ENCODE measurements around the gene WWC1. TPM values are rescaled to one million over a fixed set of nuclear protein-coding genes. Genes with fewer than 3 reads are reported as not detected.

Gene WWC1
- total RNA-seq, 1 donor from 2014 or later: 2.4 TPM

- H3K9me3 Mint-ChIP-seq: no peaks in the 10 kb centered on the region
- no peak overlapping the region for H3K27ac Mint-ChIP-seq
- intact Hi-C loops (cut with micrococcal nuclease): no loop called here
- no peaks in the 10 kb centered on the region for H3K36me3 Mint-ChIP-seq (ENCODE audit: low read depth)
- peaks cover 29% of the 10 kb centered on the region for H3K27me3 Mint-ChIP-seq
- H3K4me3 Mint-ChIP-seq: no peak overlapping the region
- H3K4me1 Mint-ChIP-seq: peaks cover 8% of the 10 kb centered on the region
- no peak for DNase-seq
These were observed 1.6 kb downstream of the WWC1 start for GRCh38 chr5:168292786-168293696.

GRCh38 chr5:168295574-168296201 lies 4.2 kb downstream of the WWC1 start:
- peaks cover 22% of the 10 kb centered on the region for H3K27me3 Mint-ChIP-seq
- no peak for DNase-seq
- intact Hi-C loops (cut with micrococcal nuclease): no loop called here

GRCh38 chr5:168296682-168297081 lies 5.2 kb downstream of the WWC1 start:
- Mint-ChIP-seq H3K4me3 (no peak overlapping the region), H3K9me3 (no peaks in the 10 kb centered on the region), H3K36me3 (ENCODE audit: low read depth) (no peaks in the 10 kb centered on the region), H3K27me3 (peaks cover 16% of the 10 kb centered on the region), H3K27ac (no peak overlapping the region), H3K4me1 (no peaks in the 10 kb centered on the region)
- no peak for DNase-seq
- intact Hi-C loops (cut with micrococcal nuclease): no loop called here

More at GRCh38 chr5:168295574-168296201, 4.2 kb downstream of the WWC1 start:
- Mint-ChIP-seq H3K4me3 (no peak overlapping the region), H3K9me3 (no peaks in the 10 kb centered on the region), H3K27ac (no peak overlapping the region), H3K4me1 (peaks cover 2% of the 10 kb centered on the region), H3K36me3 (ENCODE audit: low read depth) (no peaks in the 10 kb centered on the region)

GRCh38 chr5:168298949-168299348 lies 7.5 kb downstream of the WWC1 start:
- no peak for DNase-seq
- peaks cover 3% of the 10 kb centered on the region for H3K27me3 Mint-ChIP-seq
- H3K4me1 Mint-ChIP-seq: no peaks in the 10 kb centered on the region
- no peaks in the 10 kb centered on the region for H3K36me3 Mint-ChIP-seq (ENCODE audit: low read depth)
- H3K4me3 Mint-ChIP-seq: no peak overlapping the region
- no peaks in the 10 kb centered on the region for H3K9me3 Mint-ChIP-seq
- no peak overlapping the region for H3K27ac Mint-ChIP-seq
- intact Hi-C loops (cut with micrococcal nuclease): no loop called here

- no peak for DNase-seq
- Mint-ChIP-seq H3K27me3 (no peaks in the 10 kb centered on the region), H3K27ac (no peak overlapping the region), H3K36me3 (ENCODE audit: low read depth) (no peaks in the 10 kb centered on the region), H3K9me3 (no peaks in the 10 kb centered on the region), H3K4me3 (no peak overlapping the region), H3K4me1 (no peaks in the 10 kb centered on the region)
- intact Hi-C loops (cut with micrococcal nuclease): no loop called here
These were observed 7.9 kb downstream of the WWC1 start for GRCh38 chr5:168299372-168299771.

GRCh38 chr5:168300326-168301182 lies 9.1 kb downstream of the WWC1 start:
- Mint-ChIP-seq H3K27ac (no peak overlapping the region), H3K9me3 (no peaks in the 10 kb centered on the region), H3K4me3 (no peak overlapping the region), H3K4me1 (no peaks in the 10 kb centered on the region), H3K36me3 (ENCODE audit: low read depth) (no peaks in the 10 kb centered on the region), H3K27me3 (no peaks in the 10 kb centered on the region)
- no peak for DNase-seq
- intact Hi-C loops (cut with micrococcal nuclease): no loop called here

- intact Hi-C loops (cut with micrococcal nuclease): no loop called here
- DNase-seq: no peak
- Mint-ChIP-seq H3K27ac (no peak overlapping the region), H3K4me1 (no peaks in the 10 kb centered on the region), H3K27me3 (no peaks in the 10 kb centered on the region), H3K9me3 (no peaks in the 10 kb centered on the region), H3K4me3 (no peak overlapping the region), H3K36me3 (ENCODE audit: low read depth) (no peaks in the 10 kb centered on the region)
These were observed 10.3 kb downstream of the WWC1 start for GRCh38 chr5:168301593-168302390.

- Mint-ChIP-seq H3K36me3 (ENCODE audit: low read depth) (no peaks in the 10 kb centered on the region), H3K4me3 (no peak overlapping the region), H3K27me3 (no peaks in the 10 kb centered on the region), H3K4me1 (no peaks in the 10 kb centered on the region), H3K9me3 (no peaks in the 10 kb centered on the region), H3K27ac (no peak overlapping the region)
- intact Hi-C loops (cut with micrococcal nuclease): no loop called here
- no peak for DNase-seq
These were observed 11.3 kb downstream of the WWC1 start for GRCh38 chr5:168302785-168303184.

GRCh38 chr5:168303393-168304025 lies 12.1 kb downstream of the WWC1 start:
- H3K4me3 Mint-ChIP-seq: no peak overlapping the region
- no peak overlapping the region for H3K27ac Mint-ChIP-seq
- no peaks in the 10 kb centered on the region for H3K9me3 Mint-ChIP-seq
- no peaks in the 10 kb centered on the region for H3K4me1 Mint-ChIP-seq
- H3K36me3 Mint-ChIP-seq (ENCODE audit: low read depth): no peaks in the 10 kb centered on the region
- no peaks in the 10 kb centered on the region for H3K27me3 Mint-ChIP-seq
- intact Hi-C loops (cut with micrococcal nuclease): no loop called here
- no peak for DNase-seq

- intact Hi-C loops (cut with micrococcal nuclease): no loop called here
- H3K4me3 Mint-ChIP-seq: no peak overlapping the region
- no peaks in the 10 kb centered on the region for H3K27me3 Mint-ChIP-seq
- no peaks in the 10 kb centered on the region for H3K9me3 Mint-ChIP-seq
- H3K4me1 Mint-ChIP-seq: no peaks in the 10 kb centered on the region
- no peak overlapping the region for H3K27ac Mint-ChIP-seq
- DNase-seq: no peak
- H3K36me3 Mint-ChIP-seq (ENCODE audit: low read depth): no peaks in the 10 kb centered on the region
These were observed 12.9 kb downstream of the WWC1 start for GRCh38 chr5:168304349-168304748.

- Mint-ChIP-seq H3K4me3 (no peak overlapping the region), H3K9me3 (no peaks in the 10 kb centered on the region), H3K36me3 (ENCODE audit: low read depth) (no peaks in the 10 kb centered on the region), H3K4me1 (no peaks in the 10 kb centered on the region), H3K27ac (no peak overlapping the region), H3K27me3 (no peaks in the 10 kb centered on the region)
- intact Hi-C loops (cut with micrococcal nuclease): no loop called here
- DNase-seq: no peak
These were observed 13.8 kb downstream of the WWC1 start for GRCh38 chr5:168305281-168305680.

- intact Hi-C loops (cut with micrococcal nuclease): no loop called here
- no peak for DNase-seq
- H3K4me3 Mint-ChIP-seq: no peak overlapping the region
- H3K9me3 Mint-ChIP-seq: no peaks in the 10 kb centered on the region
- no peaks in the 10 kb centered on the region for H3K36me3 Mint-ChIP-seq (ENCODE audit: low read depth)
- H3K4me1 Mint-ChIP-seq: no peaks in the 10 kb centered on the region
- no peaks in the 10 kb centered on the region for H3K27me3 Mint-ChIP-seq
- no peak overlapping the region for H3K27ac Mint-ChIP-seq
These were observed 15.6 kb downstream of the WWC1 start for GRCh38 chr5:168307022-168307421.

All from activated CD4-positive, alpha-beta T cell treated with anti-CD3 and anti-CD28 coated beads, Interleukin-2, amount 10 ng/mL, durations not matched to agents 24 days and 14 days (primary cell).